HG03442 (cell line): ENCODE results near the gene CTIF.
"Not testable (repeated sequence)": the region's sequence is repeated elsewhere in the genome, so short reads cannot be mapped to it uniquely, and the experiment has no call there.

ENCODE experiments used
- ATAC-seq: cut with Tn5 transposase; IDR thresholded peaks from one replicate; pipeline ENCODE4 v1.9.1; 2021; ENCODE audit warnings: mild to moderate bottlenecking, moderate library complexity; ENCODE audit not compliant: unreplicated experiment

CTIF gene

DNA sequence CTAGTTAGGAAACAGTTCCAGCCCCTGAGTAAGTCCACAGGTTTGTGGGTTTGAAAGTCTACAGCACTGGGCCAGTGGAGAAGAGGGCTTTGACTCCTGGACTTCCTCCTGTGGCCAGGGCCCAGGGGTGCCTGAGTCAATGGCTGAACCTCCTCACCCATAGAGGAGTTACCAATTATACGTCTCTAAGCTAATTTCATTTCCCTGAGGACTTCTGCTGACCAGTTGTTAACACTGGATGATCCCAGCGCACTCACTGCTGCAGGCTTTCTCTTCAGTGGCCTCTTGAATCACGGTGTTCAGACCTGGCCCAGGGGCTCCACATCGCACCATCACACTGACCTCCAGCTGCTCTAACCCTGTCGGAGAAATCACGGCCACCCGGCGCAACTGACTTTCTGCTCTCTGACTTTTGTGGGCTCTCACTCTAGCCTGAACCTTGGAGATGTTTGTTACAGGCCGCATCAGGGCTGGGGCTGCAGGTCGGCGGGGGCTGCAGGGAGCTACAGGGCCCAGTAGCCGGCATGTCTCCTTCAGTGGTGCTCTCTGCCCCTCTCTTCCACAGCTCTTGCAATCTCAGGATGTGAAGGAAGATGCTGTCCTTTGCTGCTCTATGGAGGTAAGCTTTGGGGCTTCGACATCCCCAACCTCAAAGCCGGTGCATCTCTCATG, 318.3 kb downstream of the CTIF start:
- ATAC-seq = no peak

- ATAC-seq = no peak
Observed at GRCh38 chr18:48858676-48859075, 319.8 kb downstream of the CTIF start.

DNA sequence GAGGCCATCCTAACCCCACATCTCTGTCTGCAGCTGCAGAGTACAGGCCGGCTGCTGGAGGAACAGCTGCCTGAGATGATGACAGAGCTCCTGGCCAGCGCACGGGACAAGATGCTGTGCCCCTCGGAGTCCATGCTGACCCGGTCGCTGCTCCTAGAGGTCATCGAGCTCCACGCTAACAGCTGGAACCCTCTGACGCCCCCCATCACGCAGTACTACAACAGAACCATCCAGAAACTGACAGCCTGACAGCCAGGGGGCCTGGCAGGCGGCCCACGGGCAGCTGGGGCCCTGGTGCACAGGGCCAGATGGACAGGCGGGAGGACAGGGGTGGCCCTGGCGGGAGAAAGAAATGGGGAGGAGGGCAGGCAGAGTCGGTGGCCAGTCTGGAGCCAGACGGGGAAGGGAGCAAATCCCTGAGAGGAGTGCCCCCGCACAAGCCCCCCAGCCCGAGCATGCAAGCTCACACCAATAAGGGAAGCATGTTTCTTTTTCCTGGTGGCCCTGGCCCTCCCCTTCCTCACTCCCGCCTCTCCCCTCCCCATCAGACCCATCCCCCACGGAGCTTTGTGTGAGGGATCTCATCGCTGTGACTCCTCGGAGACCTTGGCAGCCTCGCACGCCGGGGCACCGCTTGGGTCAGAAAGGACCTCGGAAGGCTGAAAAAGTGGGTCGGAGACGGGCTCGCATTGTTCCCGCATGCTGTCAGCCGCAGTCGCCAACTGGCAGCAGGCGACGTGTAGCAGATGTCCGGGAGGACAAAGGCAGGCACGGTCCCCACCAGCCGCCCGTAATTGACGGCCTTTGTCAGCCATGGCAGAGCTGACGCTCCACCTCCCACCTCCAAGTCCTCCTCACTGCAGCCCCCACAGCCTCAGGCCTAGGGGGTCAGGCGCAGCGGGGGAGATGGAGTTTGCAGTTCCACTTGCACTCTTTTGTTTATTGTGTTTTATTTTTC, 320.8 kb downstream of the CTIF start:
- ATAC-seq = no peak

GRCh38 chr18:48860269-48861180, 321.7 kb downstream of the CTIF start:
- no peak for ATAC-seq

DNA sequence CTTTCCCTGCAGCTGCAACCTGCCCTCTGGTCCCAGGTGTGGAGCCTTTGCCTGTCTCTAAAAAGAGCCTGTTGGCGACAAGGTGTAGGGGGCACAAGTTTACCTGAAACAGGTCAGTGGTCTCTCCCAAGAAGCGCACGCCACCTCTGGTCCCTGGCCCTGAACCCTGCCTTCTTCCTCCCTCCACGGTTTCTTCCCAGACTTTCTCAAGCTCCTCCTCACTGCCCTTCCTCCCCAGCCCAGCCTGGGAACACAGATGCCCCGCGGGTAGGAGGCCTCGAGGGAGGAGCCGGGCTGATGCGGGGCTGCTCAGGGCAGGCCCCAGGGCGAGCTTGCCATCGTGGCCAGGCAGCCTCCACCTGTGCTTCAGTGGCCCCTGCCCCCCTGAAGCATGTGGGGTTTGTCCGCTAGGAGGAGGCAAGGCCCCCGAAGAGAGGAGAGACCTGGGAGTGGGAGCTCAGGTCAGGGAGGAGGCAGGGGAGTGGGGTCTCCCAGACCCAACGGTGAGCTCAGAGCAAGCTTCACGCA, 322.4 kb downstream of the CTIF start:
- no peak for ATAC-seq

GRCh38 chr18:48862132-48862531, 323.3 kb downstream of the CTIF start:
- no peak for ATAC-seq

DNA sequence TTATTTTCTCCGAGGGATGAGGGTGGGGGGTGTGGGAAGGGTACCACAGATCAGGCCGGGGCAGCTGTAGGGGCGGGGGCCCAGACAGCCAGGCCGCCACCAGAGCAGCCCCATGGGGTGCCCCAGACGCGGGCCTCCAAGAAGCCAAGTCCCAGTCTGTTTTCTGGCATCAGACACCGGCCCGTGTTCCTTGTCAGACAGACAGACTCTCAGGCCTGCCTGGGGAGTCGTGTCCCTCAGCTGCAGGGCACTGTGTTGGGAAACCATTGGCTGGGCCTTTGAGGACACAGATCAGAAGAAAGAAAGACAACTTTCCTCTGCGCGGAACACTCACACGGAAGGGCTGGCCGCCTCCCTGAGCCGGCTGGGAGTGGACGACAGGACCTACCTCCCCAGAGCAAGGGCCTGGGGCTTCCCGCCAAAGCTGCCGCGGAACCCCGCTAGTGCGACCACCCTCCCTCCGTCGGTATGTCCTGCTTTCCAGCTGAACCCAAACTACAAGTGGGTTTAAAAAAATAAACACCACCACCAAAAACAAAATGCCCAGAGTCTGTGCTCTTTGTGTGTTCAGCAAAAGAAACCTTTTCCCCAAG, 323.9 kb downstream of the CTIF start:
- no peak for ATAC-seq

GRCh38 chr18:48863432-48864065, 324.7 kb downstream of the CTIF start:
- ATAC-seq = no peak

DNA sequence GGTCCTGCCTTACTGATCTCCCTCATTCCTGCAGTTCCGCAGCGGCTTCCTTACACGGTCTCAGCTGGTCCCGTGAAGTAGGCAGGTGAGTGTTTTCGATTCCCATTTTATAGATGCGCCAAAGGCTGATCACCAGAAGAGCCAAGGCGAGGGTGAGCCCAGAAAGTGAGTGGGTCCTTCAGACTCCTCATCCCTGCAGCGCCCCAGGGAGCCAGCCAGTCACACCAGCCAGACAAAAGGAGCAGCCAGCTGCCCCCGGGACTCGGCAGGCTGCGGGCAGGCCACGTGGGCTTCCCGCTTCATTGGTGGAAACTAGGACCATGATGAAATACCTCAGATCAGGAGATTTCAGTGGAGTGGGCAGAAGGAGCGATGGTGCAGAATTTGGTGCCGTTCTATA, 326.0 kb downstream of the CTIF start:
- no peak for ATAC-seq

DNA sequence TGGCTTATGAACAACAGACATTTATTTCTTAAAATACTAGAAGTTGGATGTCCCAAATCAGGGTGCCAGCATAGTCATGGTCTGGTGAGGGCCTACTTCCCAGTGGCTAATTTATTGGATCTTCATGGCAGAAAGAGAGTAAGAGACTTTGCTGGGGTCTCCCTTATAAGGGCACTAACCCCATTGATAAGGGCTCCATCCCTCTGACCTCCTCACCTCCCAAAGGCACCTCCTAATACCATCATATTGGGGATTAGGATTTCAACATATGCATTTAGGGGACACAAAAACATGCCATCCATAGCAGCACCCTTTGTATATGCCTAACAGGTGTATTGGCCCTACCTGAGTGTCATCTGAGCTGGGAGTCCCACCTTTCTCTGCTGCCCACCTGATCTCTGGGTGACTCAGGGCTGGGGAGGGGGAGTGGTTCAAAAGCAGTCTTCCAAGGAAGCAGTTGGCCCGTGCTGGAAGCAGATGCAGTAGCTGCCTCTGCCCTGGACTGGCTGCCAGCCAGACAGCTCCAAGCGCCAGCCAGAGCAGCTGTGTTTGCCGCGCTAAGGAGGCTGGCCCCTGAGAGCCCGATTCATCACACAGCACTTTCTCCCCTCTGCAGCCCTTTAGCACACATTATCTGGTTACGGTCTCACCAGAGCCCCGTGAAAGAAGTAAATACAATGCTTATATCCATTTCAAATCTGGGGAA, 327.4 kb downstream of the CTIF start:
- no peak for ATAC-seq

GRCh38 chr18:48866856-48867255, 328.0 kb downstream of the CTIF start:
- ATAC-seq = no peak

GRCh38 chr18:48867978-48868377, 329.1 kb downstream of the CTIF start:
- ATAC-seq = no peak

DNA sequence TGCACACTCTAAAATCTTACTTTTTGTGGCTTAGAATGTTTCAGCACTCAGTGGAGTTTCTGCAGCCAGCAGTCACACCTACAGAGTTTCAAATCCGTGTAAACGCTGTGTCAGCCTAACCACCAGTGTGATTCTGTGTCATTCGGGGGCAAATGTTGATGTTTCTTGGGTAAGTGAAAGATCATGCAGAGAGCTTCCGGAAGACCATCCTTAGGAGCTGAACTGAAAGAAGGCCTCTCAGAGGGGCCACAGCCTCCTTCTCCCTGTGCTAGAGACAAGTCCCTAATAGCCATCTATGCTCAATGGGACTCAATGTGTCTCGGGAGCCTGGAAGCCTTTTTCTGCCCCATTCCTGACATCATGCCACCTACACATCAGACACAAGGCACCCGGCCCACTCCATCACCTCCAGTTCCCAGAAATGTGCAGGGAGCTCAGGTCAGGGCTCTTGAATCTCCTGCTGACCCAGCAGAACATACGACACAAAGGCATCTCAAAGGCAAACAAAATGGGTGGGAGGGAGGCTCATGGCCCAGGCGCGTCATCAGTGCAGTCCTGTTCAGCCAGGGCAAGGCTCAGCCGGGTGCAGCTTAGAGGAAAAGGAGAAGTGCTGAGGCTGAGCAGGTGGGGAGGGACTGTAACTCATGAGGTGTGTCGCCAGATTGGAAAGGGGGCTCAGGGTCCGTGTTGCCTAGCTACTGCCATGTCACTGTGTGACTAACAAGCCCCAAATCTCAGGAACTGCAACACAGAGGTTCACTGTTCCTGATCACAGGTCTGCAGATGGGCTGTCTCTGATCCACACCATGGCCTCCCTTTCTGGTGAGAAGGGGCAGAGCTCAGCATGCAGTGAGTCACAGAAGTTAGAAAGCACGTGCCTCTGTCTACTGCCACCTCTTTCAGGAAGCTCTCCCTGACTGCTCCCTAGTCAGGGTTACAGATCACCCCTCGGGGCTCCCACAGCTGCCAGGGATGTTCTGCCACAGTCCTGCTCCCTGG, 329.9 kb downstream of the CTIF start:
- peak; percentile 81 for ATAC-seq

GRCh38 chr18:48869591-48869990, 330.8 kb downstream of the CTIF start:
- ATAC-seq = no peak

DNA sequence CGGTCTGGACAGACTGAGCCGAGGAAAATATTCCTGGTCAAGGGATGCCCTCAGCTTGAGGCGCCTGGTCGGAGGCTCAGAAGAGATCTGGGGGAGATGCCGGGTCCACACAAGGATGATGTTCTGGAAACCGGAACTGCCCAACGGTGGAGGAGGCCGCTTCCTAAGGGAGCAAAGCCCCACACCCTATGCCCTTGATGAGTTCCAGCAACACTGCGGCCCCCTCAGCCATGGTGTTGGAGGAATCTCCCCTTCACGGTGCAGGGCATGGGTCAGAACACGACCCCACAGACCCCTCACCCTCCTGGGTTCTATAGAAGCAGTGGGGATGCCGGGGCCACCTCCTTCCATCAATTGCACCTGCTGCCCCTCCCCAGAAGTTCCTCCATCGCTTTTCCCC, 332.1 kb downstream of the CTIF start:
- not testable (repeated sequence) for ATAC-seq

GRCh38 chr18:48871391-48872166, 332.7 kb downstream of the CTIF start:
- ATAC-seq = no peak
